Effector memory CD8-positive, alpha-beta T cell (primary cell): ENCODE measurements around the gene PRKN.

Experiments
- ATAC-seq: fragments of 150-1000 bp; cut with Tn5 transposase; replicated peaks from 2 replicates; pipeline ENCODE4 v1.10.0; 2021; ENCODE audit warnings: mild to moderate bottlenecking, moderate library complexity
- DNase-seq, 3 experiments: peaks; one replicate each; pipeline ENCODE4 v3.0.0; 2021
- H3K27ac Mint-ChIP-seq, 2 donors: one replicate each; pipeline ENCODE4 v1.8.0; 2022; ENCODE audit warnings: mild to moderate bottlenecking in 2 of 2, mixed read lengths in 2 of 2, moderate library complexity in 2 of 2
- H3K27me3 Mint-ChIP-seq, 2 donors: one replicate each; pipeline ENCODE4 v1.8.0; 2022; ENCODE audit warnings: mixed read lengths in 2 of 2
- H3K36me3 Mint-ChIP-seq: one replicate; pipeline ENCODE4 v1.8.0; 2022; ENCODE audit warnings: mild to moderate bottlenecking, moderate library complexity, mixed read lengths; ENCODE audit not compliant: insufficient read depth
- H3K4me1 Mint-ChIP-seq, 2 donors: one replicate each; pipeline ENCODE4 v1.8.0; 2022; ENCODE audit warnings: low read depth in 2 of 2, mixed read lengths in 2 of 2
- H3K4me3 Mint-ChIP-seq, 2 donors: one replicate each; pipeline ENCODE4 v1.8.0; 2022; ENCODE audit warnings: mild to moderate bottlenecking in 2 of 2, mixed read lengths in 2 of 2, moderate library complexity in 2 of 2
- H3K9me3 Mint-ChIP-seq, 2 donors: one replicate each; pipeline ENCODE4 v1.8.0; 2022; ENCODE audit warnings: mixed read lengths in 2 of 2

The PRKN gene

DNA sequence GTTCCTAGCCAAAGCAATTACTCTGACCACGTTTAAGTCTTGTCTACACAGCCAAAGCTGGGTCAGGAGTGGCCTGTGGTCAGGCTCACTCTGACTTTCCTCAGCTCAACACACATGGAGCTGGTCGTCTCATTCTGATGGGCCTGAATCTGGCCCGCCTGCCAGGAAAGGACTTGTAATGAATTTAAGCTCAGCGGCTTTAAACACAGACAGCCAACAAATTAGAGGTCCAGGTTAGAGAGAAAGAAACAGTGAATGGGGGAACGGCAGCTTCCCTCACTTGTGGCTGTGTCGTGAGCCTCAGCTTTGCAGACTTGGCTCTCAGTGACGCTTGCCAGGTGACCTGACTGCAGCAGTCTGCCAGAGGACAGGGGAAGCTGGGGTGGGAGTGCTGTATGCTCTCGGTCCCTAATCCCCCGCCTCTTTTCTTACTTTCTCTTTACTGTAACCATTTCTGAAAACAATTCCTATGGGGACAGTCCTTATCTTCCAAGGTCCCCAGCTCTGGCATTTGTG, 1331.8 kb downstream of the PRKN start:
- Mint-ChIP-seq H3K36me3 (no peaks in the 10 kb centered on the region), H3K27me3 (peaks cover 12 to 20% of the 10 kb centered on the region in 2 donors), H3K27ac (no peak overlapping the region), H3K4me1 (no peaks in the 10 kb centered on the region), H3K9me3 (no peaks in the 10 kb centered on the region), H3K4me3 (no peak overlapping the region)
- no peak for ATAC-seq
- DNase-seq: no peak

DNA sequence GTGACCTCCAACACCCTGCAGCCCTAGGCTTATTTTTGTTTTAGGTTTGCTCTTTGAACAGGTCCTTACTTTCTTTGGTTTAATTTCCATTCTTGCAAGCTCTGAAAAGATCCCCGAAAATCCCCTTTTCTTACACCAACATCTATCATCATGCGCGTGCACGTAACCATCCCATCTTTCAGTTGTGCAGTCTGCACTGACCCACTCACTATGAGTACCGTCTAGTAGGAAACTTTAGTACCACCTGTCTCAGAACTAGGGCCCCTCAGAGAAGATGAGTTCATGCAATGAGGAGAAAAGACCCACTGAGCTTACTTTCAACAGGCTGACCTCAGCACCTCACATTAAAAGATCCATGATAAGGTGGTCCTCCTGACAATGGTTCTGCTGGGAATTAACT, 1333.1 kb downstream of the PRKN start:
- Mint-ChIP-seq H3K4me3 (no peak overlapping the region), H3K27ac (no peak overlapping the region), H3K9me3 (no peaks in the 10 kb centered on the region), H3K4me1 (no peaks in the 10 kb centered on the region), H3K36me3 (no peaks in the 10 kb centered on the region), H3K27me3 (peaks cover 11 to 12% of the 10 kb centered on the region in 2 donors)
- DNase-seq (no peak), ATAC-seq (no peak)

DNA sequence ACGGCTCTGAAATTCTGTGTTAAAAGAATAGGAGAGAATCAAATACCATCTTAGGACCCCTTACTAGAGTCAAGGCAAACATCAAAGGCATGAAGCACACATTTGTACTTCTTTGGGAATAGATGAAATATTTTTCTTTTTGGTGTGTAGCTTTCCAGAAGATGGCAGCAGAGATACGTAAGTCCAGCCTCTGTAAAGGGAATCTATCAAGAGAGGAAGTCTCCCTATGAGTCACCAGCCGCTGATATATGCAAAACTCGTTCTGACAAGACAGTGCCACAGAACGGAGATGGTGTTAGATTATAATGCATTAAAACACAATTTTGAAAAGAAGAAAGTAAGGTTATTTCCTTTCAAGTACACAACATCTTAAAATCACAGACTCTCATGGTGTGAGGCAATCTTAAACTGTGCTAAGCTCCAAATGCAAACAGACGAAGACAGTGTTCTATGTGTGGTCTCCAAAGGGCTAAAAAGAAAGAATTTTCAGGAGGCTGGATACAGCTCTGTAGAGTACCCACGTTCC, 1333.7 kb downstream of the PRKN start:
- Mint-ChIP-seq H3K9me3 (no peaks in the 10 kb centered on the region), H3K4me3 (no peak overlapping the region), H3K4me1 (no peaks in the 10 kb centered on the region), H3K36me3 (no peaks in the 10 kb centered on the region), H3K27ac (no peak overlapping the region), H3K27me3 (peaks cover 6 to 9% of the 10 kb centered on the region in 2 donors)
- peak; percentile 97 for ATAC-seq
- peak; percentile 51 to 60 (median 56) for DNase-seq

DNA sequence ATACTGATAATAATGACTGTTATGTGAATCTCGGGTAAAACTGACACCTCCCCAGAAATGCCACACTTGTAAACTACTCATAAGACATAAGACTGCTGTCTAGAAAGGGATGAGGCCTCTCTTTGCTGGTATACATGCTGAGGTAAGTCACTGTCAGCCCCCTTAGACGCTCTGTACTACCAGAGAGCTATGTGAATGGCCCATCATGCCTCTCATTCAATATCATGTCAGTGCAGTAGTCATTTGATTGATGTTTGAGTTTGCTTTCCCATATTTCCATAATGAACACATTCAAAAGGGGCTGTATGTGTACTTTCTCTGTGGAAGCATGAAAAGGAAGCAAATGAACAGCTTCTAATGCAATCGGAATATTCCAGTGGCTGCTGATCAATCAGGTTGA, 1334.3 kb downstream of the PRKN start:
- Mint-ChIP-seq H3K9me3 (no peaks in the 10 kb centered on the region), H3K27ac (no peak overlapping the region), H3K4me1 (no peaks in the 10 kb centered on the region), H3K27me3 (peaks cover 0 to 3% of the 10 kb centered on the region in 2 donors), H3K36me3 (no peaks in the 10 kb centered on the region), H3K4me3 (no peak overlapping the region)
- DNase-seq (no peak), ATAC-seq (no peak)

DNA sequence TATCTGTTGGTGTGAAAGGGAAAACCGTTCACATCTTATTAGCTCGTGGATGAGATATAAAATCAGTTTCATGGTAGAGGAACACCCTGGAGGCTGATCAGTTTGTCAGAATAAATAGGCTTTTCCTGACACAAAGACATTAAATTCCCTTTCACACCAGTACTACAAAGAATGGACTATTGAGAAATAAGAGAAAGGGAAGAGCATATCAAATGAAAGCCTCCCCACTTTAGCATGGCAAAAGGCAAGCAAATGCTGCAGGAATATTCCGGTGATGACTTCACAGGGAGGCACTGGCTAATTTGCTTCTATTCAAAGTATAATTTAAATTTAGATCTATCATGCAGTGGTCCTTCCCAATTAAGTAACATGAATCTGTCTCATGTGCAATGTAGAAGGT, 1337.8 kb downstream of the PRKN start:
- Mint-ChIP-seq H3K4me3 (no peak overlapping the region), H3K27ac (no peak overlapping the region), H3K9me3 (no peaks in the 10 kb centered on the region), H3K4me1 (no peaks in the 10 kb centered on the region), H3K36me3 (no peaks in the 10 kb centered on the region), H3K27me3 (no peaks in the 10 kb centered on the region)
- ATAC-seq (no peak), DNase-seq (no peak)

DNA sequence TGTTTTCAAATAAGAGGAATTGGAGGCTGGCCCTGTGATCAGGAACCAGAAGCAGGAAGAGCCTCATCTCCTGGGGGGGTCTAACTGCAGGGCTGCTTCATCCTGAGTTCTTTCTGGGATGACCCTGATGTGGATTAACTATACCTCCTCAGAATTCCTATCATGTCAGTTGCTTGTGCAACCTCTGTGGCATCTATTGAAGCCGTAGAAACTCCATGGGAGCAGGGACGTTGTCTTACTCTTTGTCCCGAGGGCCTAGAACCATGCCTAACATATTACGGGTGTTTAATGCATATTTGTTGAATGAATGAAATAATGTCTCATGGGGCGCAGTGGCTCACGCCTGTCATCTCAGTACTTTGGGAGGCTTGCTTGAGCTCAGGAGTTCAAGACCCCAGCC, 1343.6 kb downstream of the PRKN start:
- no peak for DNase-seq
- Mint-ChIP-seq H3K27me3 (peaks cover 8% of the 10 kb centered on the region in 2 donors), H3K36me3 (peaks cover 3% of the 10 kb centered on the region), H3K4me1 (no peaks in the 10 kb centered on the region), H3K4me3 (no peak overlapping the region), H3K9me3 (no peaks in the 10 kb centered on the region), H3K27ac (no peak overlapping the region)
- ATAC-seq: no peak

DNA sequence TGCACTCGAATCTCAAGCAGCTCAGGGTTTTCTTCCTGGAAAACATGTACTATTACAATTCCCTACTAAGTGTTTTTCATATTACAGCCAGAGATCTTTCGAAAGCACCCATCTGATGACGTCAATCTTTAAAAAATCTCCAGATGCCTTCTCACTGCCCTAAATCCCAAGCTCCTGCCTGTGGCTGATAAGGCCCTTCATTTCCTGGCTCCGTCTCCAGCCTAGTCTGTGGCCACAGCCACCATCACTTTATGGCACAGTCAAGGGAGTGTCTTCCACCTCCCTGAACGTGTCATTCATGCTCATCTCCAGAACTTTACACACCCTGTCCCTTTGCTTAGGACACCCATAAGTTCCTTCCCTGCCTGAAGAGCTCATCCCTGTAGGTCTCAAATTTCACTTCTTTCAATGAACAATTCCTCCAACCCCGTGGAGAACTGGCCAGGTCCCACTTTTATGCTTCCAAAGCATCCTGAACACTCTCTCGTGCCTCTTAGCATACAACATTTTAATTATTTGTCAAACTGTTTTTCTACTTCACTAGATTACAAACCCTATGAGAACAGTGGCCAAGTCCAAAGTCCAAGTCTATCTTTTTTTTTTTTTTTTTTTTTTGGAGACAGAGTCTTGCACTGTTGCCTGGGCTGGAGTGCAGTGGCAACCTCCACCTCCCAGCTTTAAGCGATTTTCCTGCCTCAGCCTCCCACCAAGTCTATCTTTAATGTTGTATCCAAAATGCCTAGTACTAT, 1347.6 kb downstream of the PRKN start:
- peaks cover 3% of the 10 kb centered on the region for H3K36me3 Mint-ChIP-seq
- DNase-seq: no peak

DNA sequence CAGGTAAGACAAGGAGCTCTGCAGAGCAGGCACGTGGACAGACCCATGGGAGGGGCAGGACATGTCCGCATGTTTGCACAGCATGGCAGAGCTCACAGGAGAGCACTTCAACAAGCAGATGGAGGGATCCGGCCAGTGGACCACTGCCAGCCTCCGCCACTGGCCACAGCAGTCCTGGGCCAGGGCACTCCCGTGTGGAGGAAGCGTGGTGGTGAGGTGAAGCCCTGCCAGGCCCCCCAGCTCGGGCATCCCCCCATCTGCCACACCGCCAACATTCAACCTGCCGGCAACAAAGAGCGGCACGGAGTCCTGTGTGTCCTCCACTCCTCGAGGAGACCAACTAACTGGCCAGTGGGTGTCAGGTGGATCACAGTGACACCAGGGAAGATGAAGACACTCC, 1349.5 kb downstream of the PRKN start:
- Mint-ChIP-seq H3K36me3 (peaks cover 3% of the 10 kb centered on the region), H3K4me3 (no peak overlapping the region), H3K27me3 (peaks cover 8 to 26% of the 10 kb centered on the region in 2 donors), H3K9me3 (no peaks in the 10 kb centered on the region), H3K4me1 (no peaks in the 10 kb centered on the region), H3K27ac (no peak overlapping the region)
- DNase-seq: no peak
- ATAC-seq: no peak

More for the DNA sequence above, 1347.6 kb downstream of the PRKN start:
- H3K4me1 Mint-ChIP-seq: no peaks in the 10 kb centered on the region
- H3K27ac Mint-ChIP-seq: no peak overlapping the region
- H3K9me3 Mint-ChIP-seq: no peaks in the 10 kb centered on the region
- ATAC-seq: no peak
- no peak overlapping the region for H3K4me3 Mint-ChIP-seq
- peaks cover 8 to 26% of the 10 kb centered on the region in 2 donors for H3K27me3 Mint-ChIP-seq

DNA sequence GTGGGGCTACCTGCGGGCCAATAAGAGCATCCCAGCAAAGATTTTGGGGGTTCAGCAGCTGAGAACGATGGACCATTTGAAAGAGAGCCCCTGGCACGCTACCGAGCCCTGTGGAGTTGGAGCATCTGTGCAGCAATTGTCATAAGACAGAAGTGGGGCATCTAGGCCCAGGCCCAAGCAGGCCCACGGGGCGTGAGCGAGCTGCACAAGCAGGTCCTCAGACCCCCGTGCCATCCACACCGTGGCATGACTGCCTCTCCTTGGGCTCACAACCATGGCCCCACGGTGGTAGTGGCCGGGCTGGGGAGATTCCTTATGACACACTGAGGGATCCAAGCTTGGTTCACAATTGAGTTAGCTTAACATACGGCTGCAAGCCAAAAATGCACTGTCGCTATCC, 1350.5 kb downstream of the PRKN start:
- Mint-ChIP-seq H3K36me3 (peaks cover 3% of the 10 kb centered on the region), H3K27ac (no peak overlapping the region), H3K9me3 (no peaks in the 10 kb centered on the region), H3K4me3 (no peak overlapping the region), H3K27me3 (peaks cover 8 to 26% of the 10 kb centered on the region in 2 donors), H3K4me1 (no peaks in the 10 kb centered on the region)
- ATAC-seq (no peak), DNase-seq (no peak)

DNA sequence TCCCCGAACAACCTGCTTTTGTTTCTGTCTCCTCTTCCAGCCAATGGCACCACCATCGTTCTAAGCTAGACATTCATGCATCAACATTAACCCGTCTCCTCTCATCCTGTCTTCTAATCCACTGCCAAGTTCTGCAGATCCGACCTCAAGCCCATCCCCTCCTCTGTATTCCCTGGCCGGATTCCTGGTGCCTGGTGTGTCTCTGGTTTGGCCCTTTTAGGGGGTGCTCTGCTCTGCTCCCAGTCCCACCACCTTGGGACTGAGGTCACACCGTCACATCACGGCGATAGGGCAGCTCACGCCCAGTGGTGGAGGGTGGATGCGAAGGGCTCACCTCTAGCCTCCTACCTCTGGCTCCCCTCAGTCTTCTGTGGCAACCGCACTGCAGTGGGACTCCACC, 1351.2 kb downstream of the PRKN start:
- H3K4me3 Mint-ChIP-seq: no peak overlapping the region
- H3K27me3 Mint-ChIP-seq: peaks cover 8 to 26% of the 10 kb centered on the region in 2 donors
- H3K27ac Mint-ChIP-seq: no peak overlapping the region
- H3K36me3 Mint-ChIP-seq: no peaks in the 10 kb centered on the region
- H3K4me1 Mint-ChIP-seq: no peaks in the 10 kb centered on the region
- DNase-seq (no peak), ATAC-seq (no peak)
- H3K9me3 Mint-ChIP-seq: no peaks in the 10 kb centered on the region

DNA sequence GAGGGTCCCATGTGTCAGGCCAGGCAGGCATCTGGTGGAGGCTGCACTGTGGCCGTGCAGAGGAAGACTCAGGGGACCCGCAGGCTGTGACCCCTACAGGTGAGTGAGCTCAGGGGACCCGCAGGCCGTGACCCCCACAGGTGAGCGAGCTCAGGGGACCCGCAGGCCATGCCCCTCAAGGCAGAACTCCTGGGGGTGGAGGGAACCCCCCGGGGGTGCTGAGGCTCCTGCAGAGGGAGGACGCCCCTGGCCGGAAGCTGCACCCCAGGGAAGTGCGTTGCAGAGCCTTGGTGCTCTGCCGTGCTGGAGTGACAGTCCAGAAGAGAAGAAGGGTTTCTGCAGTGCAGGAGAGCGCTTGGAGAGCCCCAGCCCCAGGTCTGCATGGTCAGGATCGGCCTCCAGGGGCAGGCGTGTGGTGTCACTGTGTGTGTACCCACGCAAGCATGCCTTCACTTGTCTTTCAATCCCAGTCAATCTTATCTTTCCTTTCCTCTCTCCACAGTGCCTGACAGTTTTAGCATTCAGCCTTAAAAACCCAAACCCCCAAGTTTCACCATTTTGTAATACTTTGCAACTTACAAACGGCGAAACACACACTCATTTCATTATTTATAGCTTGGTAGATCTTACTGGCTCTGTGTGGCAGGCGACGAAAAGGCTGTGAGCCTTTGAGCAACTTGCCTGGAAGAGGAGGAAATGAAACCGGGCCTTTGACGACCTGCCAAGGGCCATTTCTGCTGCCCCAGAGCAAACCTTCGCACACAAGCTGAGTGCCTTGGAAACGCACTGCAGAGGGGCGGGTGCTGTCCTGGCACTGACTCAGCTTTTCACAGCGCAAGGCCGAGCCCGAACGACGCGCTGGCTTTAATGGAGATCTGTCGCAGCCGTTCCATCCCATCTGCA, 1352.3 kb downstream of the PRKN start:
- DNase-seq: no peak
- Mint-ChIP-seq H3K4me3 (no peak overlapping the region), H3K4me1 (no peaks in the 10 kb centered on the region), H3K36me3 (no peaks in the 10 kb centered on the region), H3K27ac (no peak overlapping the region), H3K27me3 (peaks cover 8 to 25% of the 10 kb centered on the region in 2 donors), H3K9me3 (no peaks in the 10 kb centered on the region)
- no peak for ATAC-seq

DNA sequence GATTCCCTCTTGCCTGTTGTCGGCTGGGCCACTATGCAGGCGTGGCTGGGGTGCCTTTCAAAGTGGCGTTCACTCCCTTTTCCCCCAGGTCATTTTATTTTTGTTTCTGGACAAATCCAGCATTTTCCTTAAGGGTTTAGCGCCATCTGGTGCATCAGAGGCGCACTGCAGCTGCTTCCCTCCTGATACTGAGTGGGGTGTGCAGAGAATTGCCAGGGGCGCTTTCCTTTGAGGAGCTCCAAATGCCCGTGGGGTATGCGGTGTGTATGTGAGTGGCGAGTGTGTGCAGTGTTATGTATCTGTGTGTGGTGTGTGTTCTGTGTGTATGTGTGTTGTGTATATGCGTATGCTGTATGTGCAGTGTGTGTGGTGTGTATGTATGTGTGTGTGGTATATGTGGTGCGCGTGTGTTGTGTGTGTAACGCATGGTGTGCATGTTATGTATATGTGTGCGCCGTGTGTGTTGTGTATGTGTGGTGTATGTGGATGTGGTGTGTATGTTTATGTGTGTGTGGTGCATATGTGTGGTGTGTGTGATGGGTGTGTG, 1353.6 kb downstream of the PRKN start:
- ATAC-seq (peak; percentile 32), DNase-seq (peak; percentile 54 to 59 (median 57))
- Mint-ChIP-seq H3K4me1 (no peaks in the 10 kb centered on the region), H3K9me3 (no peaks in the 10 kb centered on the region), H3K27ac (no peak overlapping the region), H3K4me3 (no peak overlapping the region), H3K36me3 (no peaks in the 10 kb centered on the region), H3K27me3 (peaks cover 0 to 18% of the 10 kb centered on the region in 2 donors)

DNA sequence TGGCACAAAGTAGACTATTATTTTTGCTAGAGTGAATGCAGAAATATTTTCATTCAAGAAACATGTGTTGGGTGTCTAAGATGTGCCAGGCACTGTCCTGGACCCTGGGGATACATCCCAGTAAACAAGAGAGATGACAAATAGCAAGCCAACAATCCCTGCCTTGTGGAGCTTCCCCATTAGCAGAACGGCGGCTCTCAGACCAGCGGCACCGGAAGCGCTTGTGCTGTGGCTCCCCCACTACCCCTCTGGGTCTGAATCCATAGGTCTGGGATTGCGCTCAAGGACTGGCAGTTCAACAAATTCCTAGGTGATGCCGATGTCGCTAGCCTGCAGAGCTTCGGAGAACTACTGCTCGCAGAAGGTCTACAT, 1355.2 kb downstream of the PRKN start:
- peaks cover 0 to 9% of the 10 kb centered on the region in 2 donors for H3K27me3 Mint-ChIP-seq
- no peak overlapping the region for H3K27ac Mint-ChIP-seq
- no peaks in the 10 kb centered on the region for H3K36me3 Mint-ChIP-seq
- H3K9me3 Mint-ChIP-seq: no peaks in the 10 kb centered on the region
- H3K4me1 Mint-ChIP-seq: no peaks in the 10 kb centered on the region
- DNase-seq (no peak), ATAC-seq (no peak)
- H3K4me3 Mint-ChIP-seq: no peak overlapping the region
